ENCODE results near the gene CTAG1B.
"Not testable (repeated sequence)": the region's sequence is repeated elsewhere in the genome, so short reads cannot be mapped to it uniquely, and the experiment has no call there.

CTAG1B gene

DNA sequence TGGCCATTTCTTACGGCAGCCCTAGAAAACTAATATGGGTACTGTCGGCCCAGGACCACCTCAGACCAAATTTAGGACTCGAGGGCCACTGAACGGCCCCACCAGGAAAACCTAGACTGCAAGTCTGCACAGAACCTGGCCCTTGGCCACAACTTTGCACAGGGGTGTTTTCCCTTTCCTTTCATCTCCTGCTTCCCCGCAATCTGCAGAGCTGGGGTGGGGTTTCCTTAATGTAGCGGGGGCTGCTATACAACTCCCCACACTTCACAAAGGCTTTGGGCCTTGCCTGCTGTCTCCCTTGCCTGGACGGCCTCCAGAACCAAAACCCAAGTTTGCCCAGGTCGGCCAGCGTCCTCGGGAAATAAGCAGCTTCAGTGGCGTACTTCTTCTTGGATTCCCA is 11.9 kb upstream of the CTAG1B start:
- intact Hi-C loops (cut with DNase I); DNase-seq: not testable (repeated sequence)

DNA sequence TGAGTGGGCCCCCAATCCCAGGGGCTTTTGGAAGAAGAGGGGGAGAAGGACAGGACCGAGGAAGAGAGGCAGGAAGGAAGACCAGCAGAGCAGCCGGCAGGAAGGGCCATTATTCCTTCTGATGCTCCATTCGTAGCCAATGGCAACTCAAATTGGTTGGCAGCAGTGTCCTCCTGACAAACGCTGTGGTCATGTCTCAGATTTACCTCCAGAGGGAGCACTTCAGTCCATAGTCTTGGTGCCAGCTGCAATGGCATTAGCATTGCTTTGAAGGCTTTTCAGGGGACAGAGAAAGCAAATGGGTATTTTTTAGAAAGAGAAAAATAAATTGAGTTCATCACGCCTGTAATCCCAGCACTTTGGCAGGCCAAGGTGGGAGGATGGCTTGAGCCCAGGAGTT is 9.9 kb upstream of the CTAG1B start:
- DNase-seq; intact Hi-C loops (cut with DNase I): not testable (repeated sequence)

DNA sequence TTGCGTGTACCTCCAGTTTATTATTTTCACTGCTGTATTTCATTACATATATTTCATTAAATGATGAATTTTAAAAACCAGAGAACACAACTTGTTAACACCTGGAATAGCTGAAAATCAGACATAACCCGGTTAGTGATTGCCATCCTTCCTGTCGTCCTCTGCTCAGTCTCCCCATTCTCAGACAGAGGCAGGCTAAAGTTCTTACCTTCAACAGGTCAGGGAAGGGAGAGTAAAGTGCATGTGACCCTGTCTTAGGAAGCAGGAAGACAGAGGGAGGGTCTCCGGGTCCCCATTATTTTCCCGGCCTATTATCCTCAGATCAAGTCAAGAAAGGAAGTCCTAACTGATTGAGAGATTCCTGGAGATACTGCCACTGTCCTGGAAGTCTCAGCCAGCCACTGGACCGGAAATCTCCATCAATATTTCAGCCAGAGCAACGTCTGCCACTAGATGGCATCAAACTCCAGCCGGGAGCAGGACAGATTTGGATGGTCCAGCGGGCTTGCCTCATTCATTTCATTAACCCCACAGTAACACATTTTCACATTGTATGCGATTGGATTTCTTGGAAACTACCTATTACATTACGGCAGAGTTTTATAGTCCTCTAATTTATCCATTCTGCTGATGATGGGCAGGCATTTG is 1.8 kb upstream of the CTAG1B start:
- intact Hi-C loops (cut with DNase I); DNase-seq: not testable (repeated sequence)

DNA sequence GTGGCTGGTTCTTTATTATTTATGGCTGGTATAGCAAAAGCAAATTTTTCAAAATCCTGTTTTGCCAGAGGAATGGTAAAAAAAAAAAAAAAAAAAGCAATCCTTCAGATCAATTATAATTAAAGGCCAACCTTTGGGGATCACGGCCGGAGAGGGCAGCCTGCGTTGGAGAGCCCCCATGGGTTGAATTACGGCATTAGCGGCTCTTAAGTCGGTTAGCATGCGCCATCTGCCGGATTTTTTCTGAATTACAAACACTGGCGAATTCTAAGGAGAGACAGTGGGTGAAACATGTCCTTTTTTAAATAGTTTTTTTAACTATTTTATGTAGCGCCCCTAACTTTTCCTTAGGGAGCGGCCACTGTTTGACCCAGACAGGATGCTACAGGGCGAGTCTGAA is 5.5 kb downstream of the CTAG1B start:
- intact Hi-C loops (cut with DNase I), result not testable (repeated sequence)

DNA sequence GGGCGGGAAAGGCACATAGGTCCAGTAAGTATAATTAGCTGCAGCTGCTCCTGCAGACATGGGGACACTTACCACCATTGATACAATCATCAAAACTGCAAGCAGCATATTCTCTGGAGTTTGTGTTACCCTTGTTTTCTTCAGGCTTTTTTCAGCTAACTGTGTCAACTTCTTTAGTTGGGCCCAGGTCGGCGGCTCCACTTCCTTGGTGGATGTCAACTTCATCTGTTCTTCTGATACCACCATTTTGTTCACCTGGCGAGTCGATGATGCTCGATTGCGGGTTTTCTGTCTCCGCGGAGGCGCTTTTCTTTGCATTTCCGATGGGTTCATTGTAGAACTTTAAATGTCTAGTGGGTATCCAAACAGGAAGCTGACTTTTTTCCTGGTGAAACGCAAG is 7.9 kb downstream of the CTAG1B start:
- intact Hi-C loops (cut with DNase I); DNase-seq: not testable (repeated sequence)

More for the DNA sequence above, 5.5 kb downstream of the CTAG1B start:
- DNase-seq, result peak in 1 of 10 donors; percentile 8

DNA sequence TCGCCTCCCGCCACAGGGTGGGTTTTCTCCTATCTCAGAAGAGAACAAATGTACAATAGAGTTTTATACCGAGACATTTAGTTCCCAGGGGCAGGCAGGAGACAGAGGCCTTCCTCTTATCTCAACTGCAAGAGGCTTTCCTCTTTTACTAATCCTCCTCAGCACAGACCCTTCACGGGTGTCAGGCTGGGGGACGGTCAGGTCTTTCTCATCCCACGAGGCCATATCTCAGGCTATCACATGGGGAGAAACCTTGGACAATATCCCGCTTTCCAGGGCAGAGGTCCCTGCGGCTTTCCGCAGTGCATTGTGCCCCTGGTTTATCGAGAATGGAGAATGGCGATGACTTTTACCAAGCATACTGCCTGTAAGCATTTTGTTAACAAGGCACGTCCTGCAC is 10.3 kb downstream of the CTAG1B start:
- intact Hi-C loops (cut with DNase I); DNase-seq: not testable (repeated sequence)

DNA sequence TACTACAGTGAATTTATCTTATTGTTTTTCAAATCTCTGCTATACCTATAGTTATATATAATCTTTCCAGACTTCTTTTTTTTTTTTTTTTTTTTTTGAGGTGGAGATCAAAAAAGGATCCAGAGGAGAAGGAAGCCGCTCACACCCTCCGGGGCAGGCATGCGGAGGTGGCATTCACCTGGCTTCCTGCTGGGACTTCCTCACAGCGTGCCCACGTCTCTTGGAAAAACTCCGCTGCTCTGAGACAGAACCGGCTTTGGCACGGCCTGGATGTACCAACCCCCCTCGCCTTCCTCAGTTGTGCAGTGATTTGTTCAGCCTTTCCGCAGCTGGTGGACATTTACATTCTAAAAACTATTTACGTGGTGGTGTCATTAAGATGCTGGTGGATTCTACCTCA is 11.1 kb downstream of the CTAG1B start:
- DNase-seq; intact Hi-C loops (cut with DNase I): not testable (repeated sequence)

DNA sequence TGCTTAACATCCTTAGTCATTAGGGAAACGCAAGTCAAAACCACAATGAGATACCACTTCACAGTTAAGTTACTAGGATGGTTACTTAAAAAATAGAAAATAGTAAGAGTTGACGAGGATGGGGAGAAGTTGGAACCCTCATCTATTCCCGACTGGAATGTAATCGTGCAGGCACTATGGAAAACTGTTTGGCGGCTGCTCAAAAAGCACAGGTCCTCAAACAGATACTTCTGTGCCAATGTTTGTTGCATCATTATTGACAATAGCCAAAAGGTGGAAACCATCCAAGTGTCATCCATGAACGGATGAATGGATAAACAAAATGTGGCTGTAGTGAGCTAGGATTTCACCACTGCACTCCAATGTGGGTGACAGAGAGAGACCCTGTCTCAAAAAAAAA is 11.7 kb downstream of the CTAG1B start:
- intact Hi-C loops (cut with DNase I), result no loop called here
- no peak for DNase-seq

DNA sequence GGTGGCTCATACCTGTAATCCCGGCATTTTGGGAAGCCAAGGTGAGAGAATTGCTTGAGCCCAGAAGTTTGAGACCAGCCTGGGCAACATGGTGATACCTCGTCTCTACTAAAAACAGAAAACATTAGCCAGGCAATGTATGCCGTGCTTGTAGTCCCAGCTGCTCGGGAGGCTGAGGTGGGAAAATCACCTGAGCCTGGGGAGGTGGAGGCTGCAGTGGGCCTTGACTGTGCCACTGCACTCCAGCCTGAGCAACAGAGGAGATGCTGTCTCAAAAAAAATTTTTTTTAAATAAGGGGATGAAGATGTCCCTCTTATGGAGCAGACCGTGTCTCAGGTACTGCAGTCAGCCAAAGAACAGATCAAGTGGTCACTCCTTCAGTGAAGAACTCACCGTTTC is 13.5 kb downstream of the CTAG1B start:
- peak in 1 of 10 donors; percentile 60 for DNase-seq
- intact Hi-C loops (cut with DNase I), result no loop called here

DNA sequence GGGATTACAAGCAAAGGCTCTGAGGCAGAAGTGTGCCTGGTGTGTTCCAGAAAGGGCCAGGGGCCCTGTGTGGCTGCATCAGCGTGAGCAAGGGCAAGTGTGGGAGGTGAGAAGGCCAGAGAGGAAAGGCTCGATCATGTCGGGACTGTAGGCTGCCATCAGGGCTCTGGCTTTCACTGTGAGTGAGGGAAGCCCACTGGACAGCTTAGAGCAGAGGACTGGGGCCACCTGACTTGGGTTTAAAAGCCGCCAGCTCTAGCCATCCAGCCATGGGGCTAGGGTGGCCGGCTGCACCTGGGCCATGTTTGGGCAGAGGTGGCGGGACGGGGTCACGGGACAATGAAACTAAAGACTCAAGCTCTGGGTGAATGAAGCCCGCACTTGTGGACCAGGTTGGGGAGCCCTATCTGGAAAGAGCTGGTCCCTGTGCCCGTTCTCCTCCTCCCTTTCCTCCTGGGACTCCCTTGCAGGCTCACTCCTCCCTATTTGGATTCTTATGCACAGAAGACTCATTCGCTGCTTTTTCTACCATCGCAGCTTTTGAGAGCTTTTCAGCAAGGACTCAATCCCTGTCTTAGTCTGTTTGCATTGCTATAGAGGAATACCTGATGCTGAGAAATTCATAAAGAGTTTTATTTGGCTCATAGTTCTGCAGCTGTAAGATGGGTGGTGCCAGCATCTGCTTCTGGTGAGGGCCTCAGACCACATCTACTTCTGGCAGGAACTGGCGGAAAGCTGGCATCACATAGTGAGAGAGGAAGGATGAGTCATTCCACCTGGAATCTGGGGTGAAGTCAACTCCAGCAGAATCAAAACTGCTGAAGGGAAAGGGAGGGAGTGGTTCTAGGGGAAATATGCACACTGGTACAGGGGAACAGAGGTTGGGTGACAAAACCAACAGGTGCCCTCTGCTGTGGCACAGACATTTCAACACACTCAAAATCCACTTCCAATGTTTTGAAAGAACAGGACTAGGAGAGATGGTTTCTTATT is 15.3 kb downstream of the CTAG1B start:
- peak in 1 of 10 donors; percentile 57 for DNase-seq
- intact Hi-C loops (cut with DNase I), result no loop called here

DNA sequence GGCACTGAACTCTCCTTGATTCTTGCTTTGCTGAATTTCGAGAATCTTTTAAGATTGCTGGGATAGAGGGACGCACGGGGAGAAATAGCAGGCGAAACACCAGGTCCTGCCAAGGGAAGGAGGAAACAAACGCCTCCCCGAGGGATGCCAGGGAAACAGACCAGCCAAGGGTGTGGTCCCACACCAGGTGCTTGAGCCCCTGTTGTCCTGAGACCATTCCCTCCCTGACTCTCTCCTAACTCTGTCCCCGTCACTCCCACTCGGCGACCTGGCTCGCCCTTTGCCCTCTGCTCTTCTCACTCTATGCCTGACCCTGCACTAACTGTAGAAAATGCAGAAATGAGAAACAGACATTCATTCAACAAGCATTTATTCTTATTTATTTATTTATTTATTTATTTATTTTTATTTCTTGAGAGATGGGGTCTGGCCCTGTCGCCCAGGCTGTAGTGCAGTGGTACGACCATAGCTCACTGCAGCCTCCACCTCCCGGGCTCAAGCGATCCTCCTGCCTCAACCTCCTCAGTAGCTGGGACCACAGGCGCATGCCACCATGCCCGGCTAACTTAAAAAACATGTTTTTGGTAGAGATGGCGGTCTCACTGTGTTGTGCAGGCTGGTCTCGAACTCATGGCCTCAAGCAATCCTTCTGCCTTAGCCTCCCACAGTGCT is 16.2 kb downstream of the CTAG1B start:
- peak in 1 of 10 donors; percentile 57 for DNase-seq
- intact Hi-C loops (cut with DNase I), result no loop called here

DNA sequence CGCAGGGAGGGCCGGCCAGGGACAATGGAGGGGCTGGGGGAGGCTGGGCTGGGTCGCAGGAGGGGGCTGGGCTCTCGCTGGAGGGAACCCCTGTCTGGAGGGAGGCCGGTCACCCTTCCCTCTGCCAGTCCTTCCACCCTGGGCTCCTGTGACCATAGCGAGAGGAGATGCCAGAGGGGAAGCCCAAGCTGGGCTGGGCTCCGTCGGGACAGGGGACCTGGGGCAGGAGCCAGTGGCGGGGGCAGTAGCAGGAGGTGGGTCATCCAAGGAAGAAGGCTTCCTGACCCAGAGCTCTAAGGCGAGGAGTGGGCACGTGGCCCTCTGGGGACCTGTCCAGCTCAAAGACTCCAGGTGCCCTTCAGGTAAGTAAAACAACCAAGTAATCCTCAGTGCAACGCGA is 16.9 kb downstream of the CTAG1B start:
- intact Hi-C loops (cut with DNase I), result no loop called here
- no peak for DNase-seq

DNA sequence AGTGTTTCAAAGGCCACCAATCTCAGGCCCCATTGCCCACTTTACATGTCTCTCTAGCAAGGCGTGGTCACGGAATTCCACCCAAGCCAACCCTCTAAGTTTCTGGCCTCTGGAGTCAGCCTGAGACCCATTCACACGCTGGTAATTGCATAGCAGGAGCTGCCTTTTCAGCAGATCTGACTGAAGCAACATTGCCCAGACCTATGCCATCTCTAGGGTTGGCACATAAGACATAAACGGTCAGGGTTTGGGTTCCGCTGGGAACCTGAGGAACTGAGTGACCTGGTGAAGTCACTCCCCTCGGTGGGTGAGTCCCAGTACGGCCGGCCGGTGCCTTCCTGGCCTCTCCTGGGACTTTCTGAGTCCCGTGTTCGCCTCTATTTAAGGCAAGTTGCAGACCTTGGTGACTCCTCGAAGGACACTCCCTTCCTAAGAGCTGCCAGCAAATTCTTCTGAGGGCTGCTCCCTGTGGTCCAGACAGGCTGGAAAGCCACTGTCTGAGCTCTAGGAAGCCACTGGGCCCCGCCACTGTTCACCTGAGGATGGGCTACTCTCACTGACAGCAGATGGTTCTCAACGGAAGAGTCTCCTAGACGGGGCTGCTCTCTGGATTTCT is 18.2 kb downstream of the CTAG1B start:
- intact Hi-C loops (cut with DNase I), result no loop called here
- DNase-seq, result peak in 1 of 10 donors; percentile 35

DNA sequence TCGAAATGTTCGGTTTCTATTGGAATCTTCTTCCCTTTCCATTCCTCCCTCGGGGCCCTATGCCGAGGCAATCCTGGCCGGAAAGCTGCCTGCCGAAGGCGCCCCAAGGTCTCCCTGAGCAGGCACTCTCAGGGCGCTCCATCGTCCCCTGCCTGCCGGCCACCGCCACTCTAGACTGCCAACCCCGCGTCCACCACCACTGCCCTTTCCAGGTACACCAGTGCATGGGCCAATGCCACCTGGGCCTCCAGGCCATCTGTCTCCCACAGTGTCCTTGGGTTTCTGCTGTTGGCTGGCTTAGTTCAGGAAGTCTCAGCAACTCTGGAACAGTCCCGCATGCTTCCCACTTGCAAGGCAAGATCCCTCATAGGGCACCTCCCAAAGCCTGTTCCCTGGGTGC is 19.6 kb downstream of the CTAG1B start:
- peak in 2 of 10 donors; percentile 60 to 85 for DNase-seq
- intact Hi-C loops (cut with DNase I), result no loop called here

DNA sequence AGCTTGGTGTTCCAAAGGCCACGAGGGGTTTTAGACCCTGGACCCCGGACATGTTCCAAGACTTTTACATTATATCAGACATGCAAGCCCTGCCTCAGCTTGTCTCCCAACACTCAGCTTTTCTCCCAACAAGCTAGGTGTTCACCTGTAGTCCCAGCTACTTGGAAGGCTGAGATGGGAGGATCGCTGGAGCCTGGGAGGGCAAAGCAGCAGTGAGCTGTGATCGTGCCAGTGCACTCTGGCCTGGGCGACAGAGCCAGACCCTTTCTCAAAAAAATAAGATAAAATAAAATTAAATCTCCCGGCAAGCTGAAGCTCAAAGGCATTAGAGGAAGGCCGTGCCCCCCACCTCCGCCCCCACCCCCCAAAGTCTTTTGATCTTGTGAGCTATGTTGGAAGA is 20.4 kb downstream of the CTAG1B start:
- intact Hi-C loops (cut with DNase I), result no loop called here
- DNase-seq, result peak in 1 of 10 donors; percentile 42

DNA sequence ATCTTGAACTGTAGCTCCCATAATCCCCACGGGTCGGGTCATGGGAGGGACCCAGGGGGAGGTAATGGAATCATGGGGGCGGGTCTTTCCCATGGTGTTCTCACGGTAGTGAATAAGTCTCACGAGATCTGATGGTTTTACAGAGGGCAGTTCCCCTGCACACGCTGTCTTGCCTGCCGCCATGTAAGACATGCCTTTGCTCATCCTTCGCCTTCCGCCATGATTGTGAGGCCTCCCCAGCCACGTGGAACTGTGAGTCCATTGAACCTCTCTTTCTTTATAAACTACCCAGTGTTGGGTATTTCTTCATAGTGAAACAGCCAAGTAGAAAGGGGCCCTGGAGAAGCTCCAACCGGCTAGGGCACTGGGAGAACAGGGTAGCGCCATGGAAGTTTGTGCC is 21.9 kb downstream of the CTAG1B start:
- DNase-seq, result no peak
- intact Hi-C loops (cut with DNase I), result no loop called here

DNA sequence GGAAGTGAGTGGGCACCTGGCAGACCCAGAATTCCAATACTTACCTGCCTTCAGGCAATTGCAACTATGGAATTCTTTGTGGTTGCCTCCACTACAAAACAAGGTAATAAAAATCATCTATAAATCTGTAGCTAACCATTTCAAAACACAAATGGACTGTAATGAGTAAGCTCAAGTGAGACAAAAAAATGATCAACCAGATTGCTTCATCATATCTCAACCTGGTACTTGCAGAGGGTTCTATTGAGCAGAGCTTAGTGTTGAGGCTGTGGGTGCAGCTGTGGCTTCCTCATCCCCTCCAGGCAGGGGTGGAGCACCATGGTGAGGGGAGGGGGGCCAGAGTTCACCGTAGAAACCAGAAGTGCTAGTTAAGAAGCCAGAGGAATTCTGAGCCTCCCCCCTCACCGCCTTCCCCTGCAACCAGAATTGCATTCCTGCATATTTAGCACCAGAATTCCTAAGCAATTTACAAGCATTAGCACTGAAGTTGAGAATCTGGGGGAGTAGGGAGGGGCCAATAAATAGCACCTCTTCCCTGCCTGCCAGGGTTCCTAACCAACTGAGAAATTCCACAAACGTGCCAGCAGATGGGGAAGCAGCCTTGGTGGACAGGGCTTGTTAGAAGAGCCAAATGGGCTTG is 22.7 kb downstream of the CTAG1B start:
- peak in 1 of 10 donors; percentile 49 for DNase-seq
- intact Hi-C loops (cut with DNase I), result no loop called here

DNA sequence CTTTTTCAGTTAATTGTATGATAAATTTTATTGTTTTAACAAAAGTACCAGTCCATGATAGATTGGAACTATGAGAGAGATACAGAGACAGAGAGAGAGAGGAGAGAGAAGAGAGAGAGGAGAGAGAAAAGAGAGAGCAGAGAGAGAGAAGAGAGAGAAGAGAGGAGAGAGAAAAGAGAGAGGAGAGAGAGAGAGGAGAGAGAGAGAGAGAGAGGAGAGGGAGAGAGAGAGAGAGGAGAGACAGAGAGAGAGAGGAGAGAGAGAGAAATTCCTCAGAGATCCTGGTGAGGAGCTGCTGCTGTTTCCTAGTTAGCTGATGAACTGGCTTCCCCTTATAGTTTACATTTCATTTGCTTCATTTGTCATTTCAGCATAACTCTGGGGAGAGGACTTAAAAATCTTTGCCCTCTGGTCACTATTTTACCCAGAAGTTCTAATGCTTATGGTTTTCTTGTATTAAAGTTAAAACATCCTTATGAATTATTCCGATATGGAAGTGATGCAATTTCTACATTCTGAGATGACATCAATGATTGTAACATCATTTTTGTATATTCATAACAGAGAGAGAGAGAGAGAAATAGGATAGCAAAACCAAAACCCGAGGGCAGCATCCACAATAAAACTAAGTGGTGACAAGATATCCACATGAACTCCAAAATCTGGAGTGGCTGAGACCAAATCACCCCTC is 23.4 kb downstream of the CTAG1B start:
- no peak for DNase-seq
- intact Hi-C loops (cut with DNase I), result no loop called here

DNA sequence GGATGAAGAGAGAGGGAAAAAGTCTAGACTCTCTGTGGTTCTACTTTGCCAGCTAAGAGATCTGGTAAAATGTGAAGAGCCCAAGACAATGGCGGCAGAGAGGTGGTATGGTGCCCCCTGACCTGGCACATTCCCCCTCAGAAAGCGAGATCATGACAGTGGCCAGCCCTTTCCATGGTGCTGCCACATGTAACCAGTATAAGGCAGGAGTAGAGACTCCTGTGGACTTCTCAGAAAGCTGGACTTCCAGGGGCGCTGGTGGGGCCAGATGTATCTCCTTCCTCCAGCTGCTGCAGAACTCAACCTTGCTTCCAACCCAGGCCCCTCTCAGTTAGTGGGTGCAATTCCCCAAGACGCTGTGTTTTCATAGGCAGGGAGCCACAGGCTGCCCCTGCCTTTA is 24.6 kb downstream of the CTAG1B start:
- DNase-seq, result peak in 1 of 10 donors; percentile 32
- intact Hi-C loops (cut with DNase I), result no loop called here

Data from posterior cingulate gyrus (tissue), 11 donors.